ENCODE results near the gene EOMES.
"Not testable (repeated sequence)": the region's sequence is repeated elsewhere in the genome, so short reads cannot be mapped to it uniquely, and the experiment has no call there.

Gene EOMES

GRCh38 chr3:27721717-27722564 lies at the start of gene EOMES:
Gene EOMES, minus strand, starts transcription at chr3:27722323. Its CDS starts 29 bp downstream, at chr3:27722294.
- DNase-seq, result peak; percentile 70

DNA sequence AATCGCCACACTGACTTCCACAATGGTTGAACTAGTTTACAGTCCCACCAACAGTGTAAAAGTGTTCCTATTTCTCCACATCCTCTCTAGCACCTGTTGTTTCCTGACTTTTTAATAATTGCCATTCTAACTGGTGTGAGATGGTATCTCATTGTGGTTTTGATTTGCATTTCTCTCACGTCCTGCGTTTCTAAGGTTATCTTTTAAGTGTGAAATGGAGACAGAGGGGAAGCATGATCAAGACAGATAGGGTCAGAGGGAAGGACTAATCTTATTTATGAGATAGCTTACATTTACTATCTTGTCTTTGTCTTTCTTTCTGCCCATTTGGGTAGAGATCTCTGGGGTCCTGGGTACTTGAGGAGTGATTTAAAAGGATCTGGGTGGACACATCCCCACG lies 48.3 kb upstream of the EOMES start:
- not testable (repeated sequence) for DNase-seq

DNA sequence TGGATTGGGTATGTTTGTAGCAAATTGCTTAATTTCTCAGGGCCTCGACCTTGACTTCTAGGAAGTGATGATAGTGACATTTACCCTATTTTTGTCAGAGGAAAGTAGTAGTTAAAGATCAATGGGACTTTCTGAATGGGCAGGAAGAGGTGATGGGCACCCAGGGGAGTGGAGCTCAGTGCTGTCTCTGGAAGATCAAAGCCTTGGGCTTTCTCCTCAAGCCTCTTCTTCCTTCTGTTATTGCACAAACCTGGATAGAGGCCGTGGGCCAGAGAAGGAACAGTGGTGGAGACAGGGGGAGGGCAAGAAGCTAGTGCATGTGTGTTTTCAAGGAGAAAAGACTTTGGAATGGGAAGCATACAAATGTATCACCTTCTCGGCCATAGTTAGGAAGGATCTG lies 44.9 kb upstream of the EOMES start:
- DNase-seq, result no peak

DNA sequence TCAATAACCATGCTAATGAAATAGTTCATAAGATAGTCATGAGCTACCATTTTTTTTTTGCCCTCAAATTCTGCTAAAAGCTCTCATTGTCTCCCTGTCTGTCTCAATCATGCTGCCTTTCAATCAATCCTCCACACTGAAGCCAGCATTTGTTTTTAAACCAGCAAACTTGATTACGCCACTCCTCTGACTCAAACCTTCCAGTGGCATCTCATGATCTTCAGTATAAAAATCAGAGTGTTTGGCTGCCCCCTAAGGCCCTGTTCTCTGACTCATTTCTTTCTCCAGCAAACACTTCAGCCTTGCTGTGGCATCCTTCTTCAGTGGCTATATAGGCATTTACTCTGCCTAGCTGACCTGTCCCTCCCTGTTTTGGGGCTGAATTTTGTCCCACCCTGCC lies 36.0 kb upstream of the EOMES start:
- DNase-seq, result peak; percentile 42

- DNase-seq, result no peak
Measured at GRCh38 chr3:27756877-27757276, 34.8 kb upstream of the EOMES start.

GRCh38 chr3:27752926-27753325 lies 30.8 kb upstream of the EOMES start:
- DNase-seq, result no peak

GRCh38 chr3:27749643-27750042 lies 27.5 kb upstream of the EOMES start:
- DNase-seq, result no peak

- no peak for DNase-seq
Measured at GRCh38 chr3:27746838-27747237, 24.7 kb upstream of the EOMES start.

GRCh38 chr3:27740854-27741253 lies 18.7 kb upstream of the EOMES start:
- no peak for DNase-seq

DNA sequence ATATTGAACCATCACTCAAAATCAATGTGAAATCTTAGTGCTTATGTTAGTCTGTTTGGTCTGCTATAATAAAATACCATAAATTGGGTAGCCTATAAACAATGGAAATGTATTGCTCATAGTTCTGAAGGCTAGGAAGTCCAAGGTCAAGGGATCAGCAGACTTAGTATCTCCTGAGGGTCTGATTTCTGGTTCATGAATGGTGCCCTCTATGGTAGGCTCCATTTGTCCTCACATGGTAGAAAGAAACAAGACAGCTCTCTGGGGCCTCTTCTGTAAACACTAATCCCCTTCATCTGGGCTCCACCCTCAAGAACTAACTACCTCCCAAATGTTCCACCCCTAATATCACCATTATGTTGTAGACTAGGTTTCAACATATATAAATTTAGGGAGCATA lies 15.0 kb upstream of the EOMES start:
- DNase-seq, result no peak

GRCh38 chr3:27730774-27731659 lies 8.9 kb upstream of the EOMES start:
- no peak for DNase-seq

DNA sequence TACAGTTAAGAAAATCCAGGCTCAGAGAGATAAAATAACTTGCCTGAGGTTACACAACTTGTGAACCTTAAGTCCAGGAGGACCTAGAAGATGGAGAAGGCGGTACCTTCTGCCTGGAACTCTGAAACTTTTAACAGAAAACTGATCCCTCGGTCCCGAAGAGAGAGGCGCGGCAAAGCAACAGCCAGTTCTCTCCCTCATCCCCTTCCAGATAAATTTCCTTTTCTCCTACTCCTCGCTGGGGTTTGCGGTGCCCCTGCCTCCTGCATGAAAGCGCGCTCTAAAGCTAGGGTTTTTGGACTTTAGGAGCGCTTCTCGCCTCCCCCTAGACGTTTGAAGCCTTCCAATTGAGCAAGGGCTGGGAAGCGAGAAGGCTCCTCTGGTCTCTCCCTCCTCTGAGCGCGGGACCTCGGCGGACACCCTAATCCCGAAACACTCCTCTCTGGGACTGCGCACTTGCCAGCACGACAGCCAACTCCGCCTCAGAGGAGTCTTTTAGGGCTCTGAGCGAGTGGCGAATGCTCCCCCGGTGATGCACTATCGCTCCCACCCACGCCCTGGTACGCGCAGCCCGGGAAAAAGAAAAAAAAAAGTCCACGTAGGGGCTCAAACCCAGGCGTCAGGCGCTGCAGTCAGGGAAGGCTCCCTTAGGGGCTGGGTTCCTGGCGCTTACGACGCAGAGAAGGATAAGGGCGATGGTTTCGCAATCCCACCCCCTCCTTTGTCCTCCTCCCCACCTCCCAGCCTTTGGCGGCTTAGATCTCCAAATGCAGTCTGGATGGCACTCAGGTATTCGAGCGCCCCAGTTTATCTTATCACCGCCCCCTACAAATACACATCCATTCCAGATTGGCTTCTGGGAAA lies 7.9 kb upstream of the EOMES start:
- DNase-seq, result no peak

GRCh38 chr3:27729325-27729724 lies 7.2 kb upstream of the EOMES start:
- DNase-seq, result no peak

DNA sequence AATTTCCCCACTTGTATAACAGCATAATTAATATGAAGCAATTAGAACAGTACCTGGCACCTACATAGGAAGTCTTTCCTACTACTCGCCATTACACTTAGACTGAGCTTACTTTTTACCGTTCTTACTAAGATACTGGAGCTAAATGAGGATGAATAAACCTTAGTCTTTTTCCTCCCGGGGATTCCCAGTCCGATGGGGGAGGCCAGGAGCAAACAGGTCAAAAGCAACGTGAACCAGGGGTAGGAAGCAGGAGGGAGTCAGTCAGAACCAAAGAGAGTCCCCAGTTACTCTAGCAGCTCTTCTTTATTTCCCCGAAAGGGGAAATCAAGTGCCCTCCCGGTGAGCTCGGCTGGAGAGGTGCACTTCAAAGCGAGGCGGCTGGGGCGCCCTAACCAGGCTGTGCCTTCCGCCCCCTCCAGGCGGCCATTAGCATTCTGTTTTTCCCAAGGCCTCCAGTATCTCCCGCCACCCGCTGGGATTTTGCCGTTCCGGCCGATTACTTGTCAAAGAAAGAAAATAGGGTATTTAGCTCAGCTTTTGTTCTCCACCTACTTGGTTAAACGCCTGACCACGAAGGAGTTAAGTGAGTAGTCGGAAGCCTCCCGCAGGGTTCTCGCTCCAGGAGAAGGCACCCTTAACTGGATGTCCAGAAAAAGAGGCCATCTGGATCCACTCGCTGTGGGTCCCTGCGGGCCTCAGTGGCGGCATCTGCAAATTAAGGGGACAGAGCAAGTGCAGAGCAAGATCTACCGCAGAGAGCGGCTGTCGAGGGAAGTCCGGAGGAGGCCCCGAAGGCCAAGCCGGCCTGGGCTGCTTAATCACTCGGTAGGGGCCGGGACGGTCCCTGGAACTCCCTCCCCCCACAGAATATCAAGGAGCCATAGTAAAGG lies 6.3 kb upstream of the EOMES start:
- no peak for DNase-seq

DNA sequence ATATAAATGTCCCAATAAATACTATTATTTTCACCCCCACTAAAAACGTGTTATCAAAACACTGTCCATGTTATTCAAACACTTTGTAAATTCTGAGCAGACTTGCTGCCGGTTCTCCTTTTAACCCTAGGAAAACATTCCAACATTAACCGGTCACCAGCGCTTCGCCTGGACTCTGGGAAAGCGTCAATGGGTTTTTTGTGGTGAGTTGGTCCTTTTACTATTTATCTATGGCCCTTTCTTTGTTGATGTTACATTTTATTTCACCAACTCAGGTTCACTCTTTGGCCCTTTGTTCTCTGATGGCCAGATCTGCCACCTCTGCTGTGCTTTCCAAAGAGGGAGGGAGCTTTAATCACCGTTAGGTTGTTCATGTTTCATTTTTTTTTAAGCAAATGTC lies 4.1 kb upstream of the EOMES start:
- DNase-seq, result no peak

GRCh38 chr3:27724459-27725197 lies 2.5 kb upstream of the EOMES start:
- DNase-seq, result no peak

DNA sequence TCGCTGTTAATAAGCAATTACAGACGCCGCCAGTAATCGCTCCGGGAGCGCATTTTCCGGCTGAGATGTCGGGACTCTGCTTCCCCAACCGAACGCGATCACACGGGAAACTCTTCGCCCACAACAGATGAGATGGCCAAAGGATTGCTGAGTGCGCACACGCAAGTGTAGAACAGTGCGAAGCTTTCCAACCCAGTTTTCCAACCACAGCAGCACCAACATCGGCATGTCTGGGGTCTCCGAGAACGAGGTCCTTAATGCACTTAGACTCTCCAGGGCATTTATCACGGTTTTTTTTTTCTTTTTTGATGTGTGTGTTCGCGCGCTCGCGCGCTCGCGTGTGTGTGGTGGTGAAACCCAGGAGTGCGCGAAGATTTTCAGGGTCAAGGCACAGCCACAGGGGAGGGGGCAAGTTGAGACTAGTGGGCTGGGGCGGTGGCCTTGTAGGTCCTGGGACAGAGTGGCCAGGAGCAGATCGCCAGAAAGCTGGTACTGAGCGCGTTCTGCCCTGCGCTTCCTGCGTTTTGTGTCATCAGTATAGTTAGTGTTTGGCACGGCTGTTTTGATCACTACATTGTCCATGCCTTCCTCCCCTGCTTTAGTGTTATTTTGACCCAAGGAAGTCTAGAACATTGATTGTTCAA lies 1.8 kb upstream of the EOMES start:
- no peak for DNase-seq

GRCh38 chr3:27723456-27723814 lies 1.3 kb upstream of the EOMES start:
- DNase-seq, result no peak

GRCh38 chr3:27723001-27723445 lies 900 bp upstream of the EOMES start:
- no peak for DNase-seq

DNA sequence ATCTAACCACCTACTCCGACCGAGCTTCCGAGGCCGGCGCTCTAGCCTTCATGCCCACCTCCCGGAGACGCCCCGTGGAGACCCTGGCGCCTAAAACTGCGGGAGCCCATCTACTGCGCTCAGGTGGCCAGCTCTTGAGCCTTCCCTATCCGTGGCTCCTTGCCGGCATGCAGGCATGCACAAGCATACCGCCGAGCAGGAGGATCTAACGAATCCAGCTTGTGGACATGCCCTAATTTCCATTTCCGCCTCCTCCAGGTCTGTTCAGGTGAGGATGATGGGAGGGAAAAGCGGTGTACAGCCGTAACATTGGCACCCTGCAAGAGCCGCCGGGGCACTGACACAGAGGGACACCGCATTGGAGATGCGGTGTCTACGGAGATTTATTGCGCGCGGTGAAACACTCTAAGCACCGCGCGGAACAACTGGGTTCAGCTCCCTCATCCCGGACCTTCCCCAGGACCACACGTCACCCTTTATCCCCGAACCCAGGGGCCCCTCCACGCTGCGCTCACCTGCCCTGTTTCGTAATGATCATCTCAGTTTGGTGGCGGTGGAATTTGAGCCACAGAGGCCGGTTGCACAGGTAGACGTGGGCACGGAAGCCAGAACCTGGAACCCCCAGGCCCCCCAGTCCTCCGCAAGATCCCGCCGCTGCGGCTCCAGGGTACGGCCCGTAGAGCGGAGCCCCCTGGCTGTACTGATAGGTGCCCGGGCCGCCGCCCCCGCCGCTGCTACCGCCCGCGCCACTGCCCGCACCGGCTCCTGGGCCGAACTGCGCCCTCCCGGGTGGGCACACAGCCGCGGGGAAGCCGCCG lies 1.0 kb downstream of the EOMES start:
- no peak for DNase-seq

Measured in stimulated activated CD4-positive, alpha-beta T cell treated with anti-CD3 and anti-CD28 coated beads, Interleukin-1b, Interleukin-23, amount 100 ng/mL, for 48 hours (primary cell).